ENCODE data around the gene ANKRD35.
"Not testable (repeated sequence)": the region's sequence is repeated elsewhere in the genome, so short reads cannot be mapped to it uniquely, and the experiment has no call there.

ANKRD35 gene
- total RNA-seq = 0.11 to 0.39 (median 0.21) reads per million in 3 experiments

GRCh38 chr1:145885738-145886287, at the start of gene ANKRD35:
ANKRD35 (minus strand) TSS chr1:145885866; CDS start chr1:145885758, 108 bp downstream.
- peak; percentile 78 for DNase-seq

- peak; percentile 58 for DNase-seq
Observed at GRCh38 chr1:145932522-145933009, 46.9 kb upstream of the ANKRD35 start.

- DNase-seq = no peak
Observed at GRCh38 chr1:145927916-145928643, 42.4 kb upstream of the ANKRD35 start.

GRCh38 chr1:145927063-145927886, 41.6 kb upstream of the ANKRD35 start, which contains the start of gene RBM8A:
RBM8A (minus strand) TSS chr1:145927484; CDS start chr1:145927426, 58 bp downstream.
- peak; percentile 97 for DNase-seq

GRCh38 chr1:145926686-145927062, 41.0 kb upstream of the ANKRD35 start:
- DNase-seq = no peak

- no peak for DNase-seq
Observed at GRCh38 chr1:145922266-145922665, 36.6 kb upstream of the ANKRD35 start.

- DNase-seq = not testable (repeated sequence)
Observed at GRCh38 chr1:145920297-145920696, 34.6 kb upstream of the ANKRD35 start.

GRCh38 chr1:145918992-145919939, 33.6 kb upstream of the ANKRD35 start:
- DNase-seq = no peak

- peak; percentile 92 for DNase-seq
Observed at GRCh38 chr1:145918144-145918991, 32.7 kb upstream of the ANKRD35 start, which contains the start of gene PEX11B. PEX11B (minus strand) TSS chr1:145918717; CDS start chr1:145918688, 29 bp downstream.

- DNase-seq = no peak
Observed at GRCh38 chr1:145917595-145917994, 31.9 kb upstream of the ANKRD35 start.

- DNase-seq = no peak
Observed at GRCh38 chr1:145916745-145917144, 31.1 kb upstream of the ANKRD35 start.

- no peak for DNase-seq
Observed at GRCh38 chr1:145912128-145912641, 26.5 kb upstream of the ANKRD35 start.

- no peak for DNase-seq
Observed at GRCh38 chr1:145908653-145909052, 23.0 kb upstream of the ANKRD35 start.

GRCh38 chr1:145906954-145907753, 21.5 kb upstream of the ANKRD35 start:
- no peak for DNase-seq

- no peak for DNase-seq
Observed at GRCh38 chr1:145901312-145902021, 15.8 kb upstream of the ANKRD35 start.

GRCh38 chr1:145898756-145899155, 13.1 kb upstream of the ANKRD35 start:
- no peak for DNase-seq

- DNase-seq = no peak
Observed at GRCh38 chr1:145897969-145898368, 12.3 kb upstream of the ANKRD35 start.

- no peak for DNase-seq
Observed at GRCh38 chr1:145895471-145895870, 9.8 kb upstream of the ANKRD35 start.
